Neural progenitor cell (in vitro differentiated cells): Measurements from ENCODE around the gene PCDHGB3.

Experiments
- EZH2 ChIP-seq: fragments of 200-600 bp; sonication (generic); IDR thresholded peaks from 2 replicates; pipeline ENCODE4 v1.6.1; 2017; ENCODE audit warnings: antibody characterized with exemption, mild to moderate bottlenecking, moderate library complexity
- EZH2phosphoT487 ChIP-seq: fragments of 200-600 bp; sonication (generic); IDR thresholded peaks from 2 replicates; pipeline ENCODE4 v1.6.1; 2017; ENCODE audit warnings: antibody characterized with exemption
- TF ChIP-seq, protein P1 (sequence below): fragments of 200-600 bp; sonication (generic); IDR thresholded peaks from 2 replicates; pipeline ENCODE4 v1.5.1; 2017; ENCODE audit warnings: antibody characterized with exemption, mild to moderate bottlenecking

DNA sequence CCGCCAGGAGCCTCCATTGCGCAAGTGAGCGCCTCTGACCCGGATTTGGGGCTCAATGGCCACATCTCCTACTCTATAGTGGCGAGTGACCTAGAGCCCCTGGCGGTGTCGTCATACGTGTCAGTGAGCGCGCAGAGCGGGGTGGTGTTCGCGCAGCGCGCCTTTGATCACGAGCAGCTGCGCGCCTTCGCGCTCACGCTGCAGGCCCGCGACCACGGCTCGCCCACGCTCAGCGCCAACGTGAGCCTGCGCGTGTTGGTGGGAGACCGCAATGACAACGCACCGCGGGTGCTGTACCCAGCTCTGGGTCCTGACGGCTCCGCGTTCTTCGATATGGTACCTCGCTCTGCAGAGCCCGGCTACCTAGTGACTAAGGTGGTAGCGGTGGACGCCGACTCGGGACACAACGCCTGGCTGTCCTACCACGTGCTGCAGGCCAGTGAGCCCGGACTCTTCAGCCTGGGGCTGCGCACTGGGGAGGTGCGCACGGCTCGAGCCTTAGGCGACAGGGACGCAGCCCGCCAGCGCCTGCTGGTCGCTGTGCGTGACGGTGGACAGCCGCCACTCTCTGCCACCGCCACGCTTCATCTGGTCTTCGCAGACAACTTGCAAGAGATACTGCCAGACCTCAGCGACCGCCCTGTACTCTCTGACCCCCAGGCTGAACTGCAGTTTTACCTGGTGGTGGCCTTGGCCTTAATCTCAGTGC lies 39.7 kb downstream of the PCDHGB3 start:
- TF ChIP-seq, protein P1, sequence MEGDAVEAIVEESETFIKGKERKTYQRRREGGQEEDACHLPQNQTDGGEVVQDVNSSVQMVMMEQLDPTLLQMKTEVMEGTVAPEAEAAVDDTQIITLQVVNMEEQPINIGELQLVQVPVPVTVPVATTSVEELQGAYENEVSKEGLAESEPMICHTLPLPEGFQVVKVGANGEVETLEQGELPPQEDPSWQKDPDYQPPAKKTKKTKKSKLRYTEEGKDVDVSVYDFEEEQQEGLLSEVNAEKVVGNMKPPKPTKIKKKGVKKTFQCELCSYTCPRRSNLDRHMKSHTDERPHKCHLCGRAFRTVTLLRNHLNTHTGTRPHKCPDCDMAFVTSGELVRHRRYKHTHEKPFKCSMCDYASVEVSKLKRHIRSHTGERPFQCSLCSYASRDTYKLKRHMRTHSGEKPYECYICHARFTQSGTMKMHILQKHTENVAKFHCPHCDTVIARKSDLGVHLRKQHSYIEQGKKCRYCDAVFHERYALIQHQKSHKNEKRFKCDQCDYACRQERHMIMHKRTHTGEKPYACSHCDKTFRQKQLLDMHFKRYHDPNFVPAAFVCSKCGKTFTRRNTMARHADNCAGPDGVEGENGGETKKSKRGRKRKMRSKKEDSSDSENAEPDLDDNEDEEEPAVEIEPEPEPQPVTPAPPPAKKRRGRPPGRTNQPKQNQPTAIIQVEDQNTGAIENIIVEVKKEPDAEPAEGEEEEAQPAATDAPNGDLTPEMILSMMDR: no peak
- TF ChIP-seq EZH2phosphoT487: no peak
- no peak for TF ChIP-seq EZH2
